ENCODE data around the gene SERPINA7.
"Not testable (repeated sequence)": the region's sequence is repeated elsewhere in the genome, so short reads cannot be mapped to it uniquely, and the experiment has no call there.

The SERPINA7 gene

GRCh38 chrX:106038625-106039024 lies at the start of gene SERPINA7:
Gene SERPINA7 (minus strand): TSS chrX:106038727. CDS start chrX:106037058, 1,669 bp downstream.
- no peak for TF ChIP-seq POLR2A (IDR thresholded peaks at IDR 0.05; ENCODE audit: low read depth, low read length)
- FAIRE-seq (no peak), DNase-seq (ENCODE audit: insufficient read length, low spot score) (no peak)

GRCh38 chrX:106069048-106069447 lies 30.5 kb upstream of the SERPINA7 start:
- FAIRE-seq (no peak), DNase-seq (ENCODE audit: insufficient read length, low spot score) (no peak)
- no peak for TF ChIP-seq POLR2A (IDR thresholded peaks at IDR 0.05; ENCODE audit: low read depth, low read length)

- no peak for TF ChIP-seq POLR2A (IDR thresholded peaks at IDR 0.05; ENCODE audit: low read depth, low read length)
- FAIRE-seq (no peak), DNase-seq (ENCODE audit: insufficient read length, low spot score) (no peak)
Observed at GRCh38 chrX:106050054-106050453, 11.5 kb upstream of the SERPINA7 start.

GRCh38 chrX:106042296-106042695 lies 3.8 kb upstream of the SERPINA7 start:
- DNase-seq (ENCODE audit: insufficient read length, low spot score) = no peak
- FAIRE-seq = no peak
- no peak for TF ChIP-seq POLR2A (IDR thresholded peaks at IDR 0.05; ENCODE audit: low read depth, low read length)

GRCh38 chrX:106040861-106041260 lies 2.3 kb upstream of the SERPINA7 start:
- no peak for FAIRE-seq
- no peak for TF ChIP-seq POLR2A (IDR thresholded peaks at IDR 0.05; ENCODE audit: low read depth, low read length)
- no peak for DNase-seq (ENCODE audit: insufficient read length, low spot score)

- no peak for FAIRE-seq
- no peak for DNase-seq (ENCODE audit: insufficient read length, low spot score)
- no peak for TF ChIP-seq POLR2A (IDR thresholded peaks at IDR 0.05; ENCODE audit: low read depth, low read length)
Observed at GRCh38 chrX:106039920-106040319, 1.4 kb upstream of the SERPINA7 start.

- TF ChIP-seq POLR2A (IDR thresholded peaks at IDR 0.05; ENCODE audit: low read depth, low read length) = no peak
- no peak for DNase-seq (ENCODE audit: insufficient read length, low spot score)
- no peak for FAIRE-seq
Observed at GRCh38 chrX:106037835-106038473, 573 bp downstream of the SERPINA7 start.

- no peak for DNase-seq (ENCODE audit: insufficient read length, low spot score)
- no peak for FAIRE-seq
- TF ChIP-seq POLR2A (IDR thresholded peaks at IDR 0.05; ENCODE audit: low read depth, low read length) = no peak
Observed at GRCh38 chrX:106036716-106037115, 1.8 kb downstream of the SERPINA7 start.

GRCh38 chrX:106035064-106035463 lies 3.5 kb downstream of the SERPINA7 start:
- DNase-seq (ENCODE audit: insufficient read length, low spot score) = no peak
- TF ChIP-seq POLR2A (IDR thresholded peaks at IDR 0.05; ENCODE audit: low read depth, low read length) = no peak
- FAIRE-seq = no peak

- DNase-seq (ENCODE audit: insufficient read length, low spot score) (no peak), FAIRE-seq (no peak)
- TF ChIP-seq POLR2A (IDR thresholded peaks at IDR 0.05; ENCODE audit: low read depth, low read length) = no peak
Observed at GRCh38 chrX:106023947-106024346, 14.6 kb downstream of the SERPINA7 start.

GRCh38 chrX:106022238-106022637 lies 16.3 kb downstream of the SERPINA7 start:
- TF ChIP-seq POLR2A (IDR thresholded peaks at IDR 0.05; ENCODE audit: low read depth, low read length) = no peak
- no peak for FAIRE-seq
- no peak for DNase-seq (ENCODE audit: insufficient read length, low spot score)

- TF ChIP-seq POLR2A (IDR thresholded peaks at IDR 0.05; ENCODE audit: low read depth, low read length) = no peak
- DNase-seq (ENCODE audit: insufficient read length, low spot score) (no peak), FAIRE-seq (no peak)
Observed at GRCh38 chrX:106014119-106014775, 24.3 kb downstream of the SERPINA7 start.

GRCh38 chrX:106009145-106009544 lies 29.4 kb downstream of the SERPINA7 start:
- no peak for TF ChIP-seq POLR2A (IDR thresholded peaks at IDR 0.05; ENCODE audit: low read depth, low read length)
- FAIRE-seq (no peak), DNase-seq (ENCODE audit: insufficient read length, low spot score) (no peak)

GRCh38 chrX:106007815-106008214 lies 30.7 kb downstream of the SERPINA7 start:
- FAIRE-seq (no peak), DNase-seq (ENCODE audit: insufficient read length, low spot score) (no peak)
- no peak for TF ChIP-seq POLR2A (IDR thresholded peaks at IDR 0.05; ENCODE audit: low read depth, low read length)

- TF ChIP-seq POLR2A (IDR thresholded peaks at IDR 0.05; ENCODE audit: low read depth, low read length) = no peak
- DNase-seq (ENCODE audit: insufficient read length, low spot score) = no peak
- no peak for FAIRE-seq
Observed at GRCh38 chrX:106005684-106006083, 32.8 kb downstream of the SERPINA7 start.

- not testable (repeated sequence) for DNase-seq (ENCODE audit: insufficient read length, low spot score); FAIRE-seq
Observed at GRCh38 chrX:106000609-106001008, 37.9 kb downstream of the SERPINA7 start.
